SK-N-SH (cell line): ENCODE measurements around the gene CHRM4. TPM values are rescaled to one million over a fixed set of nuclear protein-coding genes. Genes with fewer than 3 reads are reported as not detected.

Experiments used
- CTCF ChIA-PET: fragments of 300-600, 350-600 bp; formaldehyde crosslinking; extraction: SDS; loops from one replicate; lab custom pipeline; 2021; lab: Yijun Ruan, JAX
- POLR2A ChIA-PET: fragments of 350-600 bp; sonication (Branson Sonifier 250); formaldehyde crosslinking; extraction: SDS; loops from one replicate; lab custom pipeline; 2020; ENCODE audit warnings: antibody characterized with exemption, inconsistent platforms; lab: Yijun Ruan, JAX
- DNase-seq: peaks from one replicate; pipeline ENCODE4 v3.0.0; 2012
- H2AFZ ChIP-seq: fragments of 200-600 bp; sonication (generic); 2 replicates; pipeline ENCODE4 v1.8.1; 2016; ENCODE audit warnings: antibody characterized with exemption, mild to moderate bottlenecking, low read depth
- H3F3A ChIP-seq: fragments of 200-600 bp; sonication (generic); replicated peaks from 2 replicates; pipeline ENCODE3; 2016; ENCODE audit warnings: antibody characterized with exemption, mild to moderate bottlenecking; ENCODE audit not compliant: insufficient read depth
- H3K27ac ChIP-seq, 2 experiments: fragments of 200-500 bp in 1 of 2; fragments of 200-600 bp in 1 of 2; sonication (Bioruptor generic) in 1 of 2; sonication (generic), shearing (Covaris generic) in 1 of 2; 2 replicates each; pipeline versions ENCODE4 v1.5.1 to v1.6.1; 2014 to 2016; ENCODE audit warnings: low read depth in 2 of 2, inconsistent platforms in 1 of 2, low read length in 1 of 2, mild to moderate bottlenecking in 1 of 2, mixed read lengths in 1 of 2
- H3K27me3 ChIP-seq: fragments of 200-600 bp; sonication (generic), shearing (Covaris generic); 2 replicates; pipeline ENCODE4 v1.6.1; 2016; ENCODE audit warnings: mixed run types; ENCODE audit not compliant: insufficient read depth
- H3K36me3 ChIP-seq, 2 experiments: fragments of 200-500 bp in 1 of 2; fragments of 200-600 bp in 1 of 2; sonication (Bioruptor generic) in 1 of 2; sonication (generic) in 1 of 2; replicated peaks in 1 of 2; 2 replicates each; pipeline versions ENCODE3 to v1.5.1; 2014 to 2016; ENCODE audit warnings: low read length in 1 of 2, mild to moderate bottlenecking in 1 of 2; ENCODE audit not compliant: insufficient read depth in 2 of 2, control insufficient read depth in 1 of 2
- H3K4me1 ChIP-seq, 2 experiments: fragments of 200-500 bp in 1 of 2; fragments of 200-600 bp in 1 of 2; sonication (Bioruptor generic) in 1 of 2; sonication (generic), shearing (Covaris generic) in 1 of 2; 2 replicates each; pipeline versions ENCODE4 v1.5.1 to v1.6.1; 2014 to 2016; ENCODE audit warnings: low read depth in 1 of 2, low read length in 1 of 2, mixed run types in 1 of 2; ENCODE audit not compliant: insufficient read depth in 2 of 2, control insufficient read depth in 1 of 2
- H3K4me2 ChIP-seq: fragments of 200-600 bp; sonication (generic), shearing (Covaris generic); 2 replicates; pipeline ENCODE4 v1.6.1; 2017; ENCODE audit warnings: mixed run types
- H3K4me3 ChIP-seq, 2 experiments: fragments of 200-500 bp in 1 of 2; fragments of 200-600 bp in 1 of 2; sonication (Bioruptor generic) in 1 of 2; sonication (generic), shearing (Covaris generic) in 1 of 2; 2 replicates each; pipeline versions ENCODE4 v1.5.1 to v1.8.1; 2014 to 2016; ENCODE audit warnings: low read depth in 2 of 2, inconsistent platforms in 1 of 2, low read length in 1 of 2, mild to moderate bottlenecking in 1 of 2, mixed read lengths in 1 of 2, moderate library complexity in 1 of 2
- H3K79me2 ChIP-seq: fragments of 200-600 bp; sonication (generic); 2 replicates; pipeline ENCODE4 v1.8.1; 2017; ENCODE audit warnings: mild to moderate bottlenecking; ENCODE audit not compliant: insufficient read depth
- H3K9ac ChIP-seq: fragments of 200-600 bp; sonication (generic); 2 replicates; pipeline ENCODE4 v1.6.1; 2017; ENCODE audit warnings: mixed run types
- H3K9me2 ChIP-seq: fragments of 200-600 bp; sonication (generic); 2 replicates; pipeline ENCODE4 v1.6.1; 2017; ENCODE audit warnings: mixed run types
- H3K9me3 ChIP-seq: fragments of 200-600 bp; sonication (generic); 2 replicates; pipeline ENCODE4 v1.6.1; 2017; ENCODE audit warnings: mixed run types, mild to moderate bottlenecking, moderate library complexity
- H4K20me1 ChIP-seq: fragments of 200-600 bp; sonication (generic); 2 replicates; pipeline ENCODE4 v1.6.1; 2017; ENCODE audit warnings: mild to moderate bottlenecking, mixed run types; ENCODE audit not compliant: insufficient read depth
- ELF1 ChIP-seq: IDR thresholded peaks from 2 replicates; pipeline ENCODE4 v1.4.0; 2012
- EZH2phosphoT487 ChIP-seq: fragments of 200-600 bp; sonication (generic); IDR thresholded peaks from 2 replicates; pipeline ENCODE4 v1.6.1; 2017; ENCODE audit warnings: low read depth, mixed run types, mild to moderate bottlenecking, antibody characterized with exemption, moderate library complexity, borderline replicate concordance
- FOXJ3 ChIP-seq: sonication (generic); formaldehyde crosslinking; IDR thresholded peaks from 2 replicates; pipeline ENCODE4 v1.5.1; 2020; ENCODE audit warnings: mild to moderate bottlenecking, missing genetic modification reagents
- FOXM1 ChIP-seq: IDR thresholded peaks from 2 replicates; pipeline ENCODE4 v1.4.0; 2012; ENCODE audit warnings: low read depth, mild to moderate bottlenecking
- GATA2 ChIP-seq: sonication (generic); formaldehyde crosslinking; IDR thresholded peaks from 2 replicates; pipeline ENCODE4 v1.5.0; 2020; ENCODE audit warnings: mild to moderate bottlenecking, missing genetic modification reagents
- IRF3 ChIP-seq: fragments of 150-350 bp; IDR thresholded peaks from 2 replicates; pipeline ENCODE4 v1.6.1; 2016; ENCODE audit warnings: mild to moderate bottlenecking, low read depth, low read length
- MEF2A ChIP-seq: IDR thresholded peaks from 2 replicates; pipeline ENCODE4 v1.4.0; 2012; ENCODE audit warnings: low read depth, borderline replicate concordance
- RCOR1 ChIP-seq: fragments of 150-350 bp; IDR thresholded peaks from 2 replicates; pipeline ENCODE4 v1.6.1; 2017; ENCODE audit warnings: antibody characterized with exemption, low read length
- REST ChIP-seq: IDR thresholded peaks from 2 replicates; pipeline ENCODE4 v1.6.1; 2012; ENCODE audit warnings: mild to moderate bottlenecking, low read depth, low read length, moderate library complexity
- RFX5 ChIP-seq: IDR thresholded peaks from 2 replicates; pipeline ENCODE4 v1.6.1; 2012; ENCODE audit warnings: mild to moderate bottlenecking, improper control_type of control experiment, low read length
- SMC3 ChIP-seq: IDR thresholded peaks from 2 replicates; pipeline ENCODE4 v1.6.1; 2012; ENCODE audit warnings: low read depth, low read length, improper control_type of control experiment
- ZBTB33 ChIP-seq: IDR thresholded peaks from 2 replicates; pipeline ENCODE4 v1.4.0; 2012; ENCODE audit warnings: low read depth, borderline replicate concordance
- WGBS: methylation state at CpG from one replicate; pipeline ENCODE4 v1.1.6; 2017; ENCODE audit warnings: low lambda C conversion rate; 5-methylcytosine and 5-hydroxymethylcytosine counted together
- polyA plus RNA-seq, 3 experiments: library from polyadenylated mRNA; depleted of rRNA; stranded (reverse); fragments of >200 nt; gene quantifications; 2 replicates each; pipeline ENCODE4 v1.2.3, GENCODE V29; 2012

Gene CHRM4
- polyA plus RNA-seq, 1 of the 3 experiments (the other 2 are of a cell fraction): 0.26 TPM

- peaks cover 0 to 5% of the 10 kb centered on the region in 2 experiments; a peak in 1 of 4 replicates for H3K4me1 ChIP-seq
- CTCF ChIA-PET: interaction anchor here (1.5 to 4.5 kb wide), 2 partner anchors 17 to 22 kb away, joined by 3 to 26 read pairs; partner anchors contain the start of gene CHRM4
- DNase-seq: no peak
- H3K27me3 ChIP-seq: no peaks in the 10 kb centered on the region
- H3K4me2 ChIP-seq: no peak overlapping the region
- TF ChIP-seq ELF1 (no peak), FOXM1 (no peak), RCOR1 (no peak), SMC3 (no peak), EZH2phosphoT487 (no peak), MEF2A (no peak), REST (no peak), ZBTB33 (no peak)
- TF ChIP-seq, all 33 proteins: peak for 0
- H3K9me2 ChIP-seq: no peaks in the 10 kb centered on the region
- no peak overlapping the region for H3K27ac ChIP-seq
- POLR2A ChIA-PET: no interaction called here
- peaks cover 17 to 22% of the 10 kb centered on the region in 2 experiments for H3K36me3 ChIP-seq
- no peaks in the 10 kb centered on the region for H3F3A ChIP-seq
- H4K20me1 ChIP-seq: no peaks in the 10 kb centered on the region
- no peaks in the 10 kb centered on the region for H3K79me2 ChIP-seq
- no peak overlapping the region for H3K4me3 ChIP-seq
- 92% methylated on average over 10 of the region's 10 CpGs for WGBS
- no peak overlapping the region for H3K9ac ChIP-seq
- H2AFZ ChIP-seq: no peak overlapping the region
- H3K9me3 ChIP-seq: no peaks in the 10 kb centered on the region
These were observed 16.1 kb upstream of the CHRM4 start for GRCh38 chr11:46407635-46408034.

GRCh38 chr11:46404476-46405017, 13.0 kb upstream of the CHRM4 start:
- no peak overlapping the region for H3K4me3 ChIP-seq
- H3K9me3 ChIP-seq: no peaks in the 10 kb centered on the region
- whole genome bisulfite sequencing: 100% methylated on average over 1 of the region's 5 CpGs
- no peaks in the 10 kb centered on the region for H3F3A ChIP-seq
- CTCF ChIA-PET: interaction anchor here (1.4 to 9.9 kb wide), 3 partner anchors 9 to 125 kb away, joined by 3 to 96 read pairs (median 8); partner anchors contain the start of gene CHRM4
- no peak overlapping the region for H3K9ac ChIP-seq
- H3K27me3 ChIP-seq: no peaks in the 10 kb centered on the region
- H3K36me3 ChIP-seq: peaks cover 17 to 19% of the 10 kb centered on the region in 2 experiments
- H3K9me2 ChIP-seq: no peaks in the 10 kb centered on the region
- TF ChIP-seq RFX5 (no peak), IRF3 (no peak), RCOR1 (no peak), ELF1 (no peak), GATA2 (CRISPR knock-in tag) (no peak), FOXJ3 (CRISPR knock-in tag) (no peak)
- TF ChIP-seq, all 33 proteins: peak for 0
- Histone ChIP-seq H3K4me1 (peaks cover 0 to 5% of the 10 kb centered on the region in 2 experiments; a peak in 1 of 4 replicates), H2AFZ (no peak overlapping the region), H3K79me2 (no peaks in the 10 kb centered on the region), H3K4me2 (no peak overlapping the region), H4K20me1 (no peaks in the 10 kb centered on the region), H3K27ac (no peak overlapping the region)
- POLR2A ChIA-PET: no interaction called here
- no peak for DNase-seq
